HepG2 (cell line): Measurements from ENCODE around the gene USP36. TPM values are rescaled to one million over a fixed set of nuclear protein-coding genes. Genes with fewer than 3 reads are reported as not detected.

Experiments used
- ARID3A ChIP-seq: IDR thresholded peaks from 2 replicates; pipeline ENCODE4 v1.6.1; 2012; ENCODE audit warnings: low read depth, low read length, improper control_type of control experiment
- ATRX ChIP-seq: sonication (generic); formaldehyde crosslinking; IDR thresholded peaks from 2 replicates; pipeline ENCODE4 v1.4.0; 2020; ENCODE audit warnings: missing genetic modification reagents, borderline replicate concordance
- BCLAF1 ChIP-seq: fragments of 450-650 bp; IDR thresholded peaks from 2 replicates; pipeline ENCODE4 v1.6.1; 2017; ENCODE audit warnings: mild to moderate bottlenecking
- BHLHE40 ChIP-seq: IDR thresholded peaks from 2 replicates; pipeline ENCODE4 v1.6.1; 2011; ENCODE audit warnings: low read length, improper control_type of control experiment
- ETV6 ChIP-seq: sonication (generic); formaldehyde crosslinking; conservative IDR thresholded peaks from 2 replicates; pipeline ENCODE4 v1.4.0; 2020; ENCODE audit warnings: missing genetic modification reagents
- FOSL2 ChIP-seq: sonication (generic); formaldehyde crosslinking; IDR thresholded peaks from 2 replicates; pipeline ENCODE4 v1.4.0; 2020; ENCODE audit warnings: missing genetic modification reagents
- FOXK2 ChIP-seq: fragments of 450-650 bp; IDR thresholded peaks from 2 replicates; pipeline ENCODE4 v1.6.1; 2016
- TOPORS ChIP-seq: sonication (generic); formaldehyde crosslinking; IDR thresholded peaks from 2 replicates; pipeline ENCODE4 v1.8.0; 2023; ENCODE audit warnings: mild to moderate bottlenecking, missing genetic modification reagents
- U2AF2 ChIP-seq: fragments of 200-400 bp; formaldehyde crosslinking; IDR thresholded peaks from 2 replicates; pipeline ENCODE4 v1.6.1; 2017; ENCODE audit warnings: low read depth, mild to moderate bottlenecking, low read length
- USF2 ChIP-seq, 2 experiments: sonication (generic) in 1 of 2; formaldehyde crosslinking in 1 of 2; IDR thresholded peaks; 2 replicates each; pipeline versions ENCODE4 v1.5.1 to v1.6.1; 2011 to 2020; ENCODE audit warnings: borderline replicate concordance in 1 of 2, low read depth in 1 of 2, low read length in 1 of 2, mild to moderate bottlenecking in 1 of 2, missing genetic modification reagents in 1 of 2, moderate library complexity in 1 of 2
- ZBTB2 ChIP-seq: sonication (generic); formaldehyde crosslinking; IDR thresholded peaks from 2 replicates; pipeline ENCODE4 v1.8.0; 2022; ENCODE audit warnings: low read depth, missing genetic modification reagents
- ZNF17 ChIP-seq: sonication (generic); formaldehyde crosslinking; IDR thresholded peaks from 2 replicates; pipeline ENCODE4 v1.5.0; 2020; ENCODE audit warnings: mild to moderate bottlenecking, missing genetic modification reagents
- ZNF230 ChIP-seq: sonication (generic); formaldehyde crosslinking; IDR thresholded peaks from 2 replicates; pipeline ENCODE4 v1.4.0; 2020; ENCODE audit warnings: mild to moderate bottlenecking, missing genetic modification reagents
- ZNF513 ChIP-seq: sonication (generic); formaldehyde crosslinking; conservative IDR thresholded peaks from 2 replicates; pipeline ENCODE4 v1.5.0; 2020; ENCODE audit warnings: missing genetic modification reagents
- ZNF616 ChIP-seq: sonication (generic); formaldehyde crosslinking; IDR thresholded peaks from 2 replicates; pipeline ENCODE4 v1.5.0; 2020; ENCODE audit warnings: low read depth, mild to moderate bottlenecking, missing genetic modification reagents
- ZNF652 ChIP-seq: IDR thresholded peaks from 2 replicates; pipeline ENCODE4 v1.6.1; 2016; ENCODE audit warnings: low read depth, borderline replicate concordance
- ZNF737 ChIP-seq: sonication (generic); formaldehyde crosslinking; IDR thresholded peaks from 2 replicates; pipeline ENCODE4 v1.5.0; 2020; ENCODE audit warnings: missing genetic modification reagents, mild to moderate bottlenecking, borderline replicate concordance
- ZNF841 ChIP-seq: sonication (generic); formaldehyde crosslinking; IDR thresholded peaks from 2 replicates; pipeline ENCODE4 v1.8.1; 2023; ENCODE audit warnings: missing genetic modification reagents, borderline replicate concordance
- polyA plus RNA-seq, 8 experiments: library from polyadenylated mRNA; depleted of rRNA in 3 of 8; stranded (reverse) in 7 of 8; unstranded in 1 of 8; fragments of >200 nt; fragmentation: Illumina TruSeq in 4 of 8; extraction: Trizol in 4 of 8; gene quantifications; 2 replicates each; pipeline versions ENCODE4 v1.2.1 to v1.2.3, GENCODE V29; 2011 to 2016; ENCODE audit warnings: low read depth in 4 of 8, missing spikeins in 1 of 8, mixed read lengths in 1 of 8; ENCODE audit not compliant: insufficient read depth in 1 of 8
- total RNA-seq, 5 experiments: library from RNA; depleted of rRNA; stranded (reverse); fragments of >200 nt; fragmentation: Illumina TruSeq; extraction: Trizol; gene quantifications; 2 replicates each; pipeline ENCODE4 v1.2.3, GENCODE V29; 2016; ENCODE audit warnings: low read depth in 1 of 5

Gene USP36
- total and polyA plus RNA-seq, 2 of the 13 experiments (the other 11 are each of a cell fraction or from before 2014, with no cell fraction given), result 29.6 to 45.9 TPM

- TF ChIP-seq ARID3A (peak; percentile 49), BCLAF1 (no peak), ZNF652 (CRISPR knock-in tag) (no peak), TOPORS (CRISPR knock-in tag) (no peak), ZBTB2 (CRISPR knock-in tag) (no peak), ZNF616 (CRISPR knock-in tag) (no peak), ZNF841 (CRISPR knock-in tag) (no peak), ATRX (CRISPR knock-in tag) (no peak), ZNF230 (CRISPR knock-in tag) (no peak), ZNF737 (CRISPR knock-in tag) (no peak), FOSL2 (CRISPR knock-in tag) (peak; percentile 24; the same call in 1 of the 2 replicates), USF2 (IDR thresholded peaks at IDR 0.05; ENCODE audit: low read depth, low read length) (no peak), USF2 (CRISPR knock-in tag; IDR thresholded peaks at IDR 0.05; ENCODE audit: borderline replicate concordance) (no peak), BHLHE40 (no peak), FOXK2 (no peak), ZNF513 (no peak), U2AF2 (no peak), ETV6 (CRISPR knock-in tag) (no peak), ZNF17 (no peak)
These were observed 89.0 kb downstream of the USP36 start (continued) for GRCh38 chr17:78751447-78752161.
